KMS-11 (cell line): ENCODE measurements around the gene TENM4.

Experiments
- H2AFZ ChIP-seq: fragments of 200-600 bp; sonication (generic); 2 replicates; pipeline ENCODE4 v1.6.1; 2016; ENCODE audit warnings: antibody characterized with exemption, mixed run types, low read depth
- H3K27ac ChIP-seq: fragments of 200-600 bp; sonication (generic); 2 replicates; pipeline ENCODE4 v1.6.1; 2016; ENCODE audit warnings: mild to moderate bottlenecking, mixed run types
- H3K27me3 ChIP-seq: fragments of 200-600 bp; sonication (generic); 2 replicates; pipeline ENCODE4 v1.6.1; 2017; ENCODE audit warnings: mild to moderate bottlenecking, low read depth, mixed run types, moderate library complexity; ENCODE audit not compliant: insufficient read depth
- H3K36me3 ChIP-seq: fragments of 200-600 bp; sonication (generic); 2 replicates; pipeline ENCODE4 v1.6.1; 2017; ENCODE audit warnings: mild to moderate bottlenecking, mixed run types; ENCODE audit not compliant: insufficient read depth
- H3K4me1 ChIP-seq: fragments of 200-600 bp; sonication (generic); 2 replicates; pipeline ENCODE4 v1.6.1; 2016; ENCODE audit warnings: mild to moderate bottlenecking, low read depth, mixed run types; ENCODE audit not compliant: poor library complexity, severe bottlenecking
- H3K4me2 ChIP-seq: fragments of 200-600 bp; sonication (generic); 2 replicates; pipeline ENCODE4 v1.7.0; 2016; ENCODE audit warnings: mild to moderate bottlenecking, mixed run types
- H3K4me3 ChIP-seq: fragments of 200-600 bp; sonication (generic); IDR thresholded peaks from 2 replicates; pipeline ENCODE4 v1.6.1; 2017; ENCODE audit warnings: low read depth, low read length, mixed read lengths; ENCODE audit not compliant: insufficient read depth
- H3K79me2 ChIP-seq: fragments of 200-600 bp; sonication (generic); 2 replicates; pipeline ENCODE4 v1.6.1; 2016; ENCODE audit warnings: low read depth, mixed run types; ENCODE audit not compliant: insufficient read depth
- H3K9ac ChIP-seq: fragments of 200-600 bp; sonication (generic); 2 replicates; pipeline ENCODE4 v1.6.1; 2016; ENCODE audit warnings: mild to moderate bottlenecking, mixed run types
- H4K20me1 ChIP-seq: fragments of 200-600 bp; sonication (generic); 2 replicates; pipeline ENCODE4 v1.6.1; 2016; ENCODE audit warnings: mild to moderate bottlenecking, mixed run types; ENCODE audit not compliant: insufficient read depth
- CTCF ChIP-seq: fragments of 200-600 bp; sonication (generic); conservative IDR thresholded peaks from 2 replicates; pipeline ENCODE4 v1.6.1; 2017; ENCODE audit warnings: low read depth, mild to moderate bottlenecking, antibody characterized with exemption, low read length, moderate library complexity, mixed read lengths

The TENM4 gene

DNA sequence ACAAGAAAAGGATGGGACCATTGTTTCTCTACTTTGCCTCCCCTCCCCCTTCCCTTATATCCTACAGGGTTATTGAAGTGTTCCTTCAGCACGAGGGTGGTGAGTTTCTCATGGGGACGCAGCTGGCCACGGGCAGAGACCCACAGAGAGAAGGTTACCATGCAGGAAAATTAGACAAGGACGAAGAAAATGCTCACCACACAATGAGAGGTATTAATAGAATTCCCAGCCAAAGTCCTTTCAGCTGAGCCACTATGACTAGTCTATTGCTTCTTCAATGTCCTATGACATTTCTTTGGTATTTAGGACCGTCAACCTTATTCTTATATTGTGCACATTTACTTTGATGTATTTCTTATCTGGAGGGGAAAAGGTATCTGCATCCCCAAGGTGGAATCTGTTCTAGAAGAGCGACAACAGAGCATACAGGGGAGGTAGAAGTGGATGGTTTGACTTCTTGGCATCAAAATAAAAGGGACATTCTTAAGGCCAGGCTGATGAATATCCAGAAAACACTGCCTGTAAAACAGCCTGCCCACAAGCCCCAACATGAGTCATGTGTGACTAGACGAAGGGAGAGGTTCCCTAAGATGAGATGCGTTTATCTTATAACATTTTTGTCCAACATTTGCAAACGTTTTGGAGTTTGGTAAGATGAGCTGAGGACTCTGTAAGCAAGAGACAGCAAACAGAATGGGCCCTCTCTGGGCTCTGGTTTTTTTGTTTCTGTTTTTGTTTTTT is 656.3 kb downstream of the TENM4 start:
- Histone ChIP-seq H3K79me2 (no peaks in the 10 kb centered on the region), H3K27ac (no peak overlapping the region), H3K4me1 (no peaks in the 10 kb centered on the region), H3K4me2 (no peak overlapping the region), H3K9ac (no peak overlapping the region), H4K20me1 (no peaks in the 10 kb centered on the region), H3K27me3 (no peaks in the 10 kb centered on the region), H3K4me3 (no peak overlapping the region), H2AFZ (no peak overlapping the region), H3K36me3 (no peaks in the 10 kb centered on the region)
- no peak for TF ChIP-seq CTCF

DNA sequence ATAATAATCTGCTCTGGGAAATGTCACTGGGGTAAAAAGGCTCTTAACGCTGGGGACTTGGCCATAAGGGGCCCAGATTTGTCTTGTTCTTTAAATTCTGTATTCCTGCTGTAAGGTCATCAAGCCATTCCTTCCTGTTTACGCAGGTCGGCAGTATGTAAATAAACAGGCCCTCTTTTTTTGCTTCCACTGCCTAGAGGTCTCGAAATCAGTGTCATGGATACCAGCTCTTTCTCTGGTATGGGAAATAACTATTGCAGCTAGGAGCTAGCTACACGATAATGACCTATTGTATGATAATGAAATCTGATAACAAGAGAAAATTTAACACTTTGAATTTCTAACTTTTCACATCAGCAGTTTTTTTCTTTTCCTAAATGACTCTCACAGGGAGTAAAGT is 657.0 kb downstream of the TENM4 start:
- no peaks in the 10 kb centered on the region for H3K27me3 ChIP-seq
- H3K4me2 ChIP-seq, result no peak overlapping the region
- H3K4me3 ChIP-seq, result no peak overlapping the region
- H3K4me1 ChIP-seq, result no peaks in the 10 kb centered on the region
- H3K27ac ChIP-seq, result no peak overlapping the region
- H3K9ac ChIP-seq, result no peak overlapping the region
- H2AFZ ChIP-seq, result no peak overlapping the region
- H4K20me1 ChIP-seq, result no peaks in the 10 kb centered on the region
- no peaks in the 10 kb centered on the region for H3K79me2 ChIP-seq
- no peaks in the 10 kb centered on the region for H3K36me3 ChIP-seq
- no peak for TF ChIP-seq CTCF

DNA sequence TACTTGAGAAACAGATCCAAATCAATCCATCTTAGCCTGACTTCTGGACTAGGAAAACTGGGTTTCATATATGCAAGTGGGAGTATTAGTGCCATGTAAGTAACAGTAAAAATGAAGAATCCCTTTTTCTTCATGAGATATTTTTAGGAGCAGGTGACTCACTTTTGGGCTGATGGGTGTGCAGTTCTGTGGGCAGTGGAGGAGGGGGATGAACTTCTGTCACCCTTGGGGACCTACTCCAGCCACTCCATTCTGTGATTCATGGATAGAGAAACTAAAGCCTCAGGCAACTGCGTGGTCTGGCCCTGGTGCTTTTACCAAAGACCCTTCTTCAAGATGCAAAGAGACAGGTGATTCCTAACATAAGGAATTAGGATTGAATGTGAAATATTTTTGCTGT is 657.5 kb downstream of the TENM4 start:
- Histone ChIP-seq H3K4me3 (no peak overlapping the region), H3K27me3 (no peaks in the 10 kb centered on the region), H3K36me3 (no peaks in the 10 kb centered on the region), H2AFZ (no peak overlapping the region), H3K4me2 (no peak overlapping the region), H3K4me1 (no peaks in the 10 kb centered on the region), H4K20me1 (no peaks in the 10 kb centered on the region), H3K79me2 (no peaks in the 10 kb centered on the region), H3K27ac (no peak overlapping the region), H3K9ac (no peak overlapping the region)
- no peak for TF ChIP-seq CTCF

DNA sequence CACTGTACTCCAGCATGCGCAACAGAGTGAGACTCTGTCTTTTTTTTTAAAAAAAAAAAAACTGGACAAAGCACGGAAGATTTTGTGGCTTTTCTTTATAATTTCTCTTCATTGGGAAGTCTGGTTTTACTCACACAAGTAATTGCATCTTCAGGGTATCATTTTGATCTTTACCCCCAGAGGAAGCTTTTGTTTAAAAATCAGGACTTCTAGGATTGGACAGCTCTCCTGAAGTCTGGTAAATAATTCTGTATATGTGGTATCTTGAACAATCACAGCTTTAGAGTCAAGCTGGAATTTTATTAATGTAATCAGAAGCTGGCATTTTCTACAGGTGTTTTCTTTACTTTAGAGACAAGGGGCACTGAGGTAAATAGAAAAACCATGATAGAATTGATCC is 658.1 kb downstream of the TENM4 start:
- Histone ChIP-seq H3K36me3 (no peaks in the 10 kb centered on the region), H2AFZ (no peak overlapping the region), H3K79me2 (no peaks in the 10 kb centered on the region), H3K27me3 (no peaks in the 10 kb centered on the region), H3K4me3 (no peak overlapping the region), H3K9ac (no peak overlapping the region), H4K20me1 (no peaks in the 10 kb centered on the region), H3K4me1 (no peaks in the 10 kb centered on the region), H3K4me2 (no peak overlapping the region), H3K27ac (no peak overlapping the region)
- no peak for TF ChIP-seq CTCF
